Measurements from ENCODE around the gene PCSK5. TPM values are rescaled to one million over a fixed set of nuclear protein-coding genes. Genes with fewer than 3 reads are reported as not detected.

PCSK5 gene
- total RNA-seq, 1 experiment from 2014 or later = 7.5 TPM

DNA sequence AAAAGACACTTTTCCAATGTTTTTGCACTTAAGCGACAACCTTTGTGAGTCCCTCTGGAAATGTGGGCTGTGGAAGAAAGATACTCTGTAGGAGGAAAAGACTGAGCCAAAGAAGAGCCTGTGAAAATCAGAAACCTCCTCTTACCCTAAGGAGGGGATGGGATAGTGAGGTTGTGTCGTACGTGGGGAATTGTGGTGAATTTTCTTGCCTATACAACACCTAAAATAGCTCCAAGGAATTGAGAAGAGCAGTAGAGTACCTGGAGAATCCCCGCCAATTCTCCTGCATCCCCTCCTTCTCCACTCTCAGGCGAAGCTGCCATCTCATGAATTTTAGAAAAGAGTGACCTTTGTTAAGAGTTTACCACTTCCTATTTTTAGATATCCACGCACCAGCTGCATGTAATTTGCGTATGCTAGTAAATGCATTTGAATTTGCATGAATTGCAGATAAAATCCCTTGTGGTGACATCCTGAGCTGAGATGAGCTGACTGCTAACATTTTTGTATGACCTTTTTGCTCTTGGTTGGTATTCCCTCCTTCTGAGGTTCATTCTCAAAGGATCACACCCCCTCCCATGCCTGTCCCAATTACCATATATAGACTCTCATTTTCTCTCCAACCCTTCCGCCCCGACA is 147.2 kb downstream of the PCSK5 start:
- peaks cover 22 to 23% of the 10 kb centered on the region in 2 experiments for H3K4me1 Mint-ChIP-seq
- Histone ChIP-seq H3K4ac (ENCODE audit: low read depth, low read length) (no peak overlapping the region), H2BK12ac (ENCODE audit: insufficient read length, low read depth, low read length) (no peak overlapping the region), H4K8ac (replicated peaks; ENCODE audit: insufficient read length, low read depth, low read length) (no peak overlapping the region), H3K9me3 (ENCODE audit: control insufficient read depth, low read depth, low read length) (no peaks in the 10 kb centered on the region), H3T11ph (ENCODE audit: low read length) (no peak overlapping the region), H2BK120ac (ENCODE audit: low read depth, low read length, poor library complexity, severe bottlenecking) (no peak overlapping the region), H2BK15ac (ENCODE audit: low read depth, low read length) (no peak overlapping the region), H2BK20ac (ENCODE audit: low read depth, low read length, poor library complexity, severe bottlenecking) (no peak overlapping the region), H3K4me1 (ENCODE audit: insufficient read depth, low read length) (peaks cover 9% of the 10 kb centered on the region; the same call in 1 of the 2 replicates), H3K23me2 (ENCODE audit: insufficient read length, low read depth, low read length, poor library complexity, severe bottlenecking) (no peaks in the 10 kb centered on the region), H4K91ac (ENCODE audit: insufficient read length, low read depth, low read length) (no peak overlapping the region), H3K4me2 (ENCODE audit: insufficient read depth, insufficient read length, low read length) (peak overlapping the region; percentile 1), H3K79me2 (ENCODE audit: insufficient read depth, low read length) (no peaks in the 10 kb centered on the region), H3K14ac (ENCODE audit: insufficient read depth, low read length) (peak overlapping the region; percentile 8; the same call in 1 of the 2 replicates), H4K5ac (ENCODE audit: insufficient read length, low read depth, low read length) (no peak overlapping the region), H2AK5ac (ENCODE audit: insufficient read length, low read length) (no peak overlapping the region), H3K79me1 (ENCODE audit: insufficient read depth, low read depth, low read length, poor library complexity, severe bottlenecking) (no peaks in the 10 kb centered on the region), H3K18ac (ENCODE audit: insufficient read length, low read depth, low read length) (no peak overlapping the region), H3K56ac (ENCODE audit: insufficient read length, low read depth, low read length) (no peak overlapping the region), H2BK5ac (ENCODE audit: insufficient read length, low read length) (no peak overlapping the region), H2AFZ (ENCODE audit: low read length) (no peak overlapping the region), H3K9ac (ENCODE audit: extremely low read depth, insufficient read length, low read length) (no peak overlapping the region), H3K27me3 (ENCODE audit: insufficient read depth, low read length) (no peaks in the 10 kb centered on the region), H4K20me1 (ENCODE audit: control insufficient read depth, insufficient read depth, insufficient read length) (no peaks in the 10 kb centered on the region), H3K27ac (ENCODE audit: insufficient read length, low read depth, low read length) (peak overlapping the region; percentile 37), H3K23ac (ENCODE audit: insufficient read length, low read depth, low read length) (no peak overlapping the region)
- no peak overlapping the region for H3K4me3 Mint-ChIP-seq
- no peaks in the 10 kb centered on the region for H3K27me3 Mint-ChIP-seq (ENCODE audit: low read depth)
- TF ChIP-seq CTCF (conservative IDR thresholded peaks at IDR 0.05) = no peak
- H3K27ac Mint-ChIP-seq = peak overlapping the region; percentile 57 to 90 (median 83); a peak in 6 of 7 replicates
- no peaks in the 10 kb centered on the region for H3K9me3 Mint-ChIP-seq
- WGBS (ENCODE audit: extremely low coverage, insufficient read length, low lambda C conversion rate) = no CpG with 5 or more reads among the region's 9 CpGs
- peaks cover 0 to 3% (median 0%) of the 10 kb centered on the region in 3 experiments; a peak in 2 of 7 replicates for H3K36me3 Mint-ChIP-seq (ENCODE audit: insufficient read depth in 1 of 3, low read depth in 3 of 3)
- no peak for DNase-seq

Data from H9 (cell line).